ENCODE data around the gene HES3. TPM values are rescaled to one million over a fixed set of nuclear protein-coding genes. Genes with fewer than 3 reads are reported as not detected.

Gene HES3
- polyA plus RNA-seq, 1 of the 3 experiments (the other 2 are of a cell fraction), result not detected

- Histone ChIP-seq H3K4me1 (ENCODE audit: control insufficient read depth in 1 of 2, insufficient read depth in 2 of 2, low read depth in 1 of 2, low read length in 1 of 2) (peaks cover 0 to 9% of the 10 kb centered on the region in 2 experiments; a peak in 1 of 4 replicates), H3K9ac (no peak overlapping the region), H3K4me2 (no peak overlapping the region), H3K9me3 (no peaks in the 10 kb centered on the region), H3K27ac (ENCODE audit: low read depth in 2 of 2, low read length in 1 of 2) (no peak overlapping the region), H3K27me3 (ENCODE audit: insufficient read depth) (no peaks in the 10 kb centered on the region), H4K20me1 (ENCODE audit: insufficient read depth) (no peaks in the 10 kb centered on the region), H3K4me3 (ENCODE audit: low read depth in 2 of 2, low read length in 1 of 2) (no peak overlapping the region), H2AFZ (ENCODE audit: low read depth) (no peak overlapping the region), H3K36me3 (replicated peaks in 1 of 2; ENCODE audit: control insufficient read depth in 1 of 2, insufficient read depth in 2 of 2, low read length in 1 of 2) (no peaks in the 10 kb centered on the region), H3K79me2 (ENCODE audit: insufficient read depth) (peaks cover 12% of the 10 kb centered on the region), H3F3A (replicated peaks; ENCODE audit: insufficient read depth) (no peaks in the 10 kb centered on the region), H3K9me2 (no peaks in the 10 kb centered on the region)
- DNase-seq, result no peak
- no peak for TF ChIP-seq MXI1 (IDR thresholded peaks at IDR 0.05; ENCODE audit: low read depth, low read length)
- no peak for TF ChIP-seq SIN3A (IDR thresholded peaks at IDR 0.05; ENCODE audit: borderline replicate concordance, low read depth, low read length)
- TF ChIP-seq YY1 (IDR thresholded peaks at IDR 0.05; ENCODE audit: low read depth), result no peak
- no peak for TF ChIP-seq TAF1 (IDR thresholded peaks at IDR 0.05; ENCODE audit: borderline replicate concordance, low read depth, low read length)
- TF ChIP-seq TCF12 (IDR thresholded peaks at IDR 0.05), result no peak
- POLR2A ChIA-PET, result interaction anchor here (1.1 kb wide), 1 partner anchor 146 kb away, joined by 3 read pairs; no protein-coding TSS in a partner anchor
- CTCF ChIA-PET, result interaction anchor here (0.6 to 5.5 kb wide), 21 partner anchors 8 to 262 kb away, joined by 3 to 45 read pairs (median 4); no protein-coding TSS in a partner anchor
- WGBS (ENCODE audit: low lambda C conversion rate), result 73% methylated on average over 7 of the region's 7 CpGs
Observed at GRCh38 chr1:6239213-6239752, 4.7 kb upstream of the HES3 start.

- ChIA-PET CTCF (interaction anchor here (0.6 to 5.5 kb wide), 9 partner anchors 7 to 387 kb away, joined by 3 to 45 read pairs (median 4); no protein-coding TSS in a partner anchor), POLR2A (no interaction called here)
- no peak for DNase-seq
- no peaks in the 10 kb centered on the region for H3K27me3 ChIP-seq (ENCODE audit: insufficient read depth)
- H3K9me2 ChIP-seq, result no peaks in the 10 kb centered on the region
- H2AFZ ChIP-seq (ENCODE audit: low read depth), result no peak overlapping the region
- peaks cover 0 to under 1% of the 10 kb centered on the region in 2 experiments; a peak in 1 of 4 replicates for H3K4me1 ChIP-seq (ENCODE audit: control insufficient read depth in 1 of 2, insufficient read depth in 2 of 2, low read depth in 1 of 2, low read length in 1 of 2)
- H3K4me2 ChIP-seq, result no peak overlapping the region
- WGBS (ENCODE audit: low lambda C conversion rate), result 77% methylated on average over 17 of the region's 17 CpGs
- no peaks in the 10 kb centered on the region for H3K9me3 ChIP-seq
- H3F3A ChIP-seq (replicated peaks; ENCODE audit: insufficient read depth), result no peaks in the 10 kb centered on the region
- no peak overlapping the region for H3K27ac ChIP-seq (ENCODE audit: low read depth in 2 of 2, low read length in 1 of 2)
- H3K36me3 ChIP-seq (replicated peaks in 1 of 2; ENCODE audit: control insufficient read depth in 1 of 2, insufficient read depth in 2 of 2, low read length in 1 of 2), result no peaks in the 10 kb centered on the region
- no peaks in the 10 kb centered on the region for H4K20me1 ChIP-seq (ENCODE audit: insufficient read depth)
- H3K4me3 ChIP-seq (ENCODE audit: low read depth in 2 of 2, low read length in 1 of 2), result no peak overlapping the region
- H3K79me2 ChIP-seq (ENCODE audit: insufficient read depth), result peaks cover 3% of the 10 kb centered on the region
- H3K9ac ChIP-seq, result no peak overlapping the region
- TF ChIP-seq FOXJ3 (CRISPR knock-in tag; IDR thresholded peaks at IDR 0.05) (no peak), IRF3 (IDR thresholded peaks at IDR 0.05; ENCODE audit: low read depth, low read length) (no peak), JUND (IDR thresholded peaks at IDR 0.05) (no peak), MEF2A (IDR thresholded peaks at IDR 0.05; ENCODE audit: borderline replicate concordance, low read depth) (no peak), ZBTB33 (IDR thresholded peaks at IDR 0.05; ENCODE audit: borderline replicate concordance, low read depth) (no peak), EP300 (IDR thresholded peaks at IDR 0.05; ENCODE audit: borderline replicate concordance in 1 of 2, low read depth in 1 of 2, low read length in 1 of 2) (no peak), SMC3 (IDR thresholded peaks at IDR 0.05; ENCODE audit: low read depth, low read length) (no peak), RFX5 (IDR thresholded peaks at IDR 0.05; ENCODE audit: low read length) (no peak), GABPA (IDR thresholded peaks at IDR 0.05; ENCODE audit: low read depth) (no peak), PBX3 (IDR thresholded peaks at IDR 0.05) (no peak), MAX (IDR thresholded peaks at IDR 0.05; ENCODE audit: low read depth) (no peak), CTCF (IDR thresholded peaks at IDR 0.05) (no peak), RAD21 (IDR thresholded peaks at IDR 0.05; ENCODE audit: low read length) (no peak), RXRA (IDR thresholded peaks at IDR 0.05; ENCODE audit: borderline replicate concordance, low read depth) (no peak), POLR2AphosphoS5 (IDR thresholded peaks at IDR 0.05; ENCODE audit: low read depth, low read length) (no peak)
Observed at GRCh38 chr1:6239950-6240768, 3.8 kb upstream of the HES3 start.
